T-cell (primary cell): ENCODE measurements around the gene NRIP1. TPM values are rescaled to one million over a fixed set of nuclear protein-coding genes. Genes with fewer than 3 reads are reported as not detected.

Experiments
- ATAC-seq, 4 experiments: fragments of 200-7000 bp in 3 of 4; fragments of 150-1000 bp in 1 of 4; cut with Tn5 transposase; replicated peaks in 1 of 4; 1 replicate in 3 of 4; 2 replicates in 1 of 4; pipeline ENCODE4 v1.10.0; 2021; ENCODE audit warnings: moderate library complexity in 3 of 4, mild to moderate bottlenecking in 2 of 4, moderate number of reproducible peaks in 1 of 4
- CTCF ChIA-PET, 2 donors: fragments of 300-600 bp; sonication (Branson Sonifier 250); formaldehyde crosslinking; loops; one replicate each; lab custom pipeline; 2022; ENCODE audit warnings: antibody characterized with exemption in 2 of 2; lab: Charles Lee
- POLR2A ChIA-PET, 2 donors: fragments of 300-600 bp; sonication (Branson Sonifier 250); formaldehyde crosslinking; loops; one replicate each; lab custom pipeline; 2022; ENCODE audit warnings: antibody characterized with exemption in 2 of 2; lab: Charles Lee
- DNase-seq, 35 experiments: peaks; one replicate each; pipeline versions ENCODE4 v3.0.0 to v3.0.0-alpha.2; 2013 to 2023
- H3K27ac ChIP-seq: one replicate; pipeline ENCODE4 v1.5.1; 2013; ENCODE audit warnings: low read length
- H3K27me3 ChIP-seq, 2 experiments: replicated peaks in 1 of 2; 1 replicate in 1 of 2; 2 replicates in 1 of 2; pipeline versions ENCODE4 v1.6.1 to v1.7.0; 2013; ENCODE audit warnings: low read length in 1 of 2, mixed read lengths in 1 of 2; ENCODE audit not compliant: control insufficient read depth in 2 of 2, insufficient read depth in 2 of 2; ENCODE audit errors: extremely low read depth in 1 of 2
- H3K36me3 ChIP-seq, 2 donors: 1 replicate in 1 of 2; 2 replicates in 1 of 2; pipeline versions ENCODE4 v1.6.1 to v1.7.0; 2013; ENCODE audit warnings: low read length in 1 of 2; ENCODE audit not compliant: control insufficient read depth in 2 of 2, insufficient read depth in 1 of 2; ENCODE audit errors: extremely low read depth in 1 of 2
- H3K4me1 ChIP-seq, 2 experiments: 1 replicate in 1 of 2; 2 replicates in 1 of 2; pipeline versions ENCODE4 v1.6.1 to v1.7.0; 2013; ENCODE audit warnings: low read length in 2 of 2, mixed read lengths in 1 of 2; ENCODE audit not compliant: insufficient read depth in 2 of 2, control insufficient read depth in 1 of 2; ENCODE audit errors: extremely low read depth in 1 of 2
- H3K4me3 ChIP-seq, 2 donors: 1 replicate in 1 of 2; 2 replicates in 1 of 2; pipeline versions ENCODE4 v1.5.1 to v1.7.0; 2013; ENCODE audit warnings: mild to moderate bottlenecking in 2 of 2, low read length in 1 of 2, moderate library complexity in 1 of 2; ENCODE audit not compliant: control insufficient read depth in 1 of 2; ENCODE audit errors: extremely low read depth in 1 of 2
- H3K9me3 ChIP-seq: 2 replicates; pipeline ENCODE4 v1.7.0; 2013
- H3K27ac Mint-ChIP-seq, 2 donors: one replicate each; pipeline ENCODE4 v1.8.0; 2020 to 2021; ENCODE audit warnings: mild to moderate bottlenecking in 2 of 2, mixed read lengths in 2 of 2
- H3K27me3 Mint-ChIP-seq, 2 donors: one replicate each; pipeline ENCODE4 v1.8.0; 2021 to 2022; ENCODE audit warnings: mixed read lengths in 2 of 2
- H3K36me3 Mint-ChIP-seq: one replicate; pipeline ENCODE4 v1.8.0; 2021; ENCODE audit warnings: mixed read lengths
- H3K4me1 Mint-ChIP-seq, 3 donors: one replicate each; pipeline ENCODE4 v1.8.0; 2020 to 2022; ENCODE audit warnings: mixed read lengths in 3 of 3, mild to moderate bottlenecking in 1 of 3
- H3K4me3 Mint-ChIP-seq, 3 donors: one replicate each; pipeline ENCODE4 v1.8.0; 2020 to 2022; ENCODE audit warnings: mild to moderate bottlenecking in 3 of 3, mixed read lengths in 3 of 3, moderate library complexity in 3 of 3
- H3K9me3 Mint-ChIP-seq, 3 donors: one replicate each; pipeline ENCODE4 v1.8.0; 2020 to 2022; ENCODE audit warnings: mixed read lengths in 3 of 3
- WGBS: methylation state at CpG from one replicate; pipeline ENCODE4 v1.1.5; 2013; ENCODE audit warnings: missing lambda C conversion rate; ENCODE audit not compliant: insufficient coverage; 5-methylcytosine and 5-hydroxymethylcytosine counted together
- total RNA-seq, 35 experiments: library from RNA in 6 of 35; stranded (reverse) in 6 of 35; fragments of 120-200 nt in 1 of 35; gene quantifications; one replicate each; pipeline versions ENCODE4 v1.2.1 to v1.2.4 and lab custom pipeline; 2013 to 2026

Gene NRIP1
- total RNA-seq, 5 donors from 2014 or later (not counting 1 experiment from before 2014, with no cell fraction given): 19.5 to 35.8 (median 26.5) TPM

- Mint-ChIP-seq H3K4me1 (peaks cover 12 to 21% (median 20%) of the 10 kb centered on the region in 3 donors), H3K27me3 (no peaks in the 10 kb centered on the region), H3K4me3 (no peak overlapping the region), H3K36me3 (peaks cover 30% of the 10 kb centered on the region), H3K9me3 (no peaks in the 10 kb centered on the region), H3K27ac (no peak overlapping the region)
- H3K27me3 ChIP-seq: no peaks in the 10 kb centered on the region
- ATAC-seq: no peak
- whole genome bisulfite sequencing: 79% methylated on average over 3 of the region's 3 CpGs
- no peaks in the 10 kb centered on the region for H3K9me3 ChIP-seq
- POLR2A ChIA-PET: no interaction called here
- peaks cover 0 to 4% of the 10 kb centered on the region in 2 donors for H3K36me3 ChIP-seq
- H3K4me3 ChIP-seq: no peak overlapping the region
- DNase-seq: no peak
- no peaks in the 10 kb centered on the region for H3K4me1 ChIP-seq
- CTCF ChIA-PET: no interaction called here
- H3K27ac ChIP-seq: no peak overlapping the region
These were observed 76.0 kb downstream of the NRIP1 start for GRCh38 chr21:14988760-14989159.

- H3K27ac ChIP-seq: no peak overlapping the region
- 86% methylated on average over 1 of the region's 5 CpGs for WGBS
- no peaks in the 10 kb centered on the region for H3K4me1 ChIP-seq
- H3K36me3 Mint-ChIP-seq: peaks cover 25% of the 10 kb centered on the region
- H3K36me3 ChIP-seq: no peaks in the 10 kb centered on the region
- H3K9me3 Mint-ChIP-seq: no peaks in the 10 kb centered on the region
- ATAC-seq (no peak), DNase-seq (no peak)
- no peaks in the 10 kb centered on the region for H3K27me3 Mint-ChIP-seq
- CTCF ChIA-PET: no interaction called here
- no peak overlapping the region for H3K4me3 ChIP-seq
- no peaks in the 10 kb centered on the region for H3K9me3 ChIP-seq
- POLR2A ChIA-PET: interaction anchor here in 1 of 2 donors (0.8 kb wide), 1 partner anchor 10 kb away, joined by 3 read pairs; no protein-coding TSS in a partner anchor
- H3K27ac Mint-ChIP-seq: no peak overlapping the region
- H3K27me3 ChIP-seq: no peaks in the 10 kb centered on the region
- H3K4me1 Mint-ChIP-seq: peaks cover 12 to 30% (median 16%) of the 10 kb centered on the region in 3 donors
- no peak overlapping the region for H3K4me3 Mint-ChIP-seq
These were observed 77.2 kb downstream of the NRIP1 start for GRCh38 chr21:14987370-14988170.

- CTCF ChIA-PET: no interaction called here
- Histone ChIP-seq H3K9me3 (no peaks in the 10 kb centered on the region), H3K27ac (no peak overlapping the region), H3K4me3 (no peak overlapping the region), H3K36me3 (no peaks in the 10 kb centered on the region), H3K27me3 (no peaks in the 10 kb centered on the region), H3K4me1 (no peaks in the 10 kb centered on the region)
- H3K27ac Mint-ChIP-seq: no peak overlapping the region
- DNase-seq (no peak), ATAC-seq (no peak)
- peaks cover 11% of the 10 kb centered on the region for H3K36me3 Mint-ChIP-seq
- H3K4me3 Mint-ChIP-seq: no peak overlapping the region
- WGBS: no CpG with 5 or more reads among the region's 3 CpGs
- H3K27me3 Mint-ChIP-seq: no peaks in the 10 kb centered on the region
- POLR2A ChIA-PET: no interaction called here
- H3K4me1 Mint-ChIP-seq: peaks cover 6 to 31% (median 16%) of the 10 kb centered on the region in 3 donors
- no peaks in the 10 kb centered on the region for H3K9me3 Mint-ChIP-seq
These were observed 79.5 kb downstream of the NRIP1 start for GRCh38 chr21:14985306-14985705.

- Mint-ChIP-seq H3K36me3 (peaks cover 6% of the 10 kb centered on the region), H3K4me3 (no peak overlapping the region), H3K27me3 (no peaks in the 10 kb centered on the region), H3K27ac (no peak overlapping the region), H3K4me1 (peaks cover 7 to 12% (median 9%) of the 10 kb centered on the region in 3 donors), H3K9me3 (no peaks in the 10 kb centered on the region)
- DNase-seq (no peak), ATAC-seq (no peak)
- POLR2A ChIA-PET: no interaction called here
- Histone ChIP-seq H3K4me3 (no peak overlapping the region), H3K27me3 (no peaks in the 10 kb centered on the region), H3K36me3 (no peaks in the 10 kb centered on the region), H3K9me3 (no peaks in the 10 kb centered on the region), H3K27ac (no peak overlapping the region), H3K4me1 (no peaks in the 10 kb centered on the region)
- no CpG with 5 or more reads among the region's 3 CpGs for WGBS
- CTCF ChIA-PET: interaction anchor here (0.6 to 0.9 kb wide), 3 partner anchors 26 to 896 kb away, joined by 3 read pairs; no protein-coding TSS in a partner anchor
These were observed 82.5 kb downstream of the NRIP1 start for GRCh38 chr21:14982336-14982735.

- ATAC-seq: no peak
- H3K36me3 ChIP-seq: no peaks in the 10 kb centered on the region
- Mint-ChIP-seq H3K4me1 (peaks cover 7 to 12% (median 9%) of the 10 kb centered on the region in 3 donors), H3K9me3 (no peaks in the 10 kb centered on the region), H3K27ac (no peak overlapping the region), H3K4me3 (no peak overlapping the region), H3K27me3 (no peaks in the 10 kb centered on the region), H3K36me3 (peaks cover 6% of the 10 kb centered on the region)
- no peak overlapping the region for H3K4me3 ChIP-seq
- no peaks in the 10 kb centered on the region for H3K4me1 ChIP-seq
- no peaks in the 10 kb centered on the region for H3K9me3 ChIP-seq
- CTCF ChIA-PET: no interaction called here
- WGBS: 100% methylated on average over 1 of the region's 5 CpGs
- H3K27ac ChIP-seq: no peak overlapping the region
- H3K27me3 ChIP-seq: no peaks in the 10 kb centered on the region
- no peak for DNase-seq
- POLR2A ChIA-PET: no interaction called here
These were observed 83.6 kb downstream of the NRIP1 start for GRCh38 chr21:14981246-14981645.

GRCh38 chr21:14979264-14979663 is 85.5 kb downstream of the NRIP1 start:
- H3K4me1 Mint-ChIP-seq: peaks cover 7 to 12% (median 9%) of the 10 kb centered on the region in 3 donors
- CTCF ChIA-PET: no interaction called here
- no peaks in the 10 kb centered on the region for H3K27me3 Mint-ChIP-seq
- Histone ChIP-seq H3K4me1 (no peaks in the 10 kb centered on the region), H3K36me3 (no peaks in the 10 kb centered on the region), H3K4me3 (no peak overlapping the region), H3K27me3 (no peaks in the 10 kb centered on the region), H3K9me3 (no peaks in the 10 kb centered on the region), H3K27ac (no peak overlapping the region)
- POLR2A ChIA-PET: no interaction called here
- peaks cover 6% of the 10 kb centered on the region for H3K36me3 Mint-ChIP-seq
- DNase-seq: no peak
- no peak for ATAC-seq
- H3K9me3 Mint-ChIP-seq: no peaks in the 10 kb centered on the region
- no peak overlapping the region for H3K27ac Mint-ChIP-seq
- no peak overlapping the region for H3K4me3 Mint-ChIP-seq
